ENCODE measurements around the gene PBX3. TPM values are rescaled to one million over a fixed set of nuclear protein-coding genes. Genes with fewer than 3 reads are reported as not detected.

The PBX3 gene
- total RNA-seq, 1 donor from 2014 or later = 46.1 TPM

- no peak overlapping the region for H3K4me3 ChIP-seq
- ATAC-seq (no peak), DNase-seq (no peak)
- no peaks in the 10 kb centered on the region for H3K36me3 ChIP-seq
- H3K27me3 ChIP-seq (ENCODE audit: low read depth) = no peaks in the 10 kb centered on the region
- H3K9me3 ChIP-seq = no peaks in the 10 kb centered on the region
- H3K4me1 ChIP-seq = no peaks in the 10 kb centered on the region
- no peak for TF ChIP-seq CTCF (IDR thresholded peaks at IDR 0.05)
- no peak overlapping the region for H3K27ac ChIP-seq
- intact Hi-C loops (cut with DNase I) = no loop called here
Measured at GRCh38 chr9:125913551-125913950, 166.4 kb downstream of the PBX3 start.

GRCh38 chr9:125914411-125914810 is 167.2 kb downstream of the PBX3 start:
- H3K4me1 ChIP-seq = no peaks in the 10 kb centered on the region
- H3K4me3 ChIP-seq = no peak overlapping the region
- intact Hi-C loops (cut with DNase I) = no loop called here
- H3K27me3 ChIP-seq (ENCODE audit: low read depth) = no peaks in the 10 kb centered on the region
- no peak for ATAC-seq
- H3K9me3 ChIP-seq = no peaks in the 10 kb centered on the region
- H3K27ac ChIP-seq = no peak overlapping the region
- no peaks in the 10 kb centered on the region for H3K36me3 ChIP-seq
- DNase-seq = no peak
- TF ChIP-seq CTCF (IDR thresholded peaks at IDR 0.05) = no peak

GRCh38 chr9:125915606-125916005 is 168.4 kb downstream of the PBX3 start:
- no peak for DNase-seq
- Histone ChIP-seq H3K4me3 (no peak overlapping the region), H3K36me3 (no peaks in the 10 kb centered on the region), H3K27ac (no peak overlapping the region), H3K27me3 (ENCODE audit: low read depth) (no peaks in the 10 kb centered on the region), H3K9me3 (no peaks in the 10 kb centered on the region), H3K4me1 (no peaks in the 10 kb centered on the region)
- no peak for TF ChIP-seq CTCF (IDR thresholded peaks at IDR 0.05)
- ATAC-seq = no peak
- intact Hi-C loops (cut with DNase I) = no loop called here

- no peak for ATAC-seq
- DNase-seq = no peak
- TF ChIP-seq CTCF (IDR thresholded peaks at IDR 0.05) = no peak
- peaks cover 5% of the 10 kb centered on the region for H3K36me3 ChIP-seq
- no peak overlapping the region for H3K27ac ChIP-seq
- no peak overlapping the region for H3K4me3 ChIP-seq
- H3K4me1 ChIP-seq = no peaks in the 10 kb centered on the region
- no peaks in the 10 kb centered on the region for H3K27me3 ChIP-seq (ENCODE audit: low read depth)
- H3K9me3 ChIP-seq = no peaks in the 10 kb centered on the region
- intact Hi-C loops (cut with DNase I) = no loop called here
Measured at GRCh38 chr9:125919565-125919964, 172.4 kb downstream of the PBX3 start.

GRCh38 chr9:125920402-125920801 is 173.2 kb downstream of the PBX3 start:
- Histone ChIP-seq H3K27me3 (ENCODE audit: low read depth) (no peaks in the 10 kb centered on the region), H3K9me3 (no peaks in the 10 kb centered on the region), H3K36me3 (peaks cover 5% of the 10 kb centered on the region), H3K4me1 (no peaks in the 10 kb centered on the region), H3K27ac (no peak overlapping the region), H3K4me3 (no peak overlapping the region)
- DNase-seq = no peak
- no peak for TF ChIP-seq CTCF (IDR thresholded peaks at IDR 0.05)
- ATAC-seq = no peak
- intact Hi-C loops (cut with DNase I) = no loop called here

GRCh38 chr9:125922854-125923253 is 175.7 kb downstream of the PBX3 start:
- no peaks in the 10 kb centered on the region for H3K4me1 ChIP-seq
- H3K27ac ChIP-seq = no peak overlapping the region
- H3K36me3 ChIP-seq = peaks cover 5% of the 10 kb centered on the region
- H3K9me3 ChIP-seq = no peaks in the 10 kb centered on the region
- intact Hi-C loops (cut with DNase I) = no loop called here
- H3K27me3 ChIP-seq (ENCODE audit: low read depth) = no peaks in the 10 kb centered on the region
- TF ChIP-seq CTCF (IDR thresholded peaks at IDR 0.05) = no peak
- DNase-seq (no peak), ATAC-seq (no peak)
- no peak overlapping the region for H3K4me3 ChIP-seq

All from lower lobe of right lung (tissue), 2 donors.